GM21515 (cell line): ENCODE data around the gene ETHE1.

ENCODE experiments used
- ATAC-seq: cut with Tn5 transposase; IDR thresholded peaks from one replicate; pipeline ENCODE4 v1.9.1; 2021; ENCODE audit not compliant: unreplicated experiment

Gene ETHE1

DNA sequence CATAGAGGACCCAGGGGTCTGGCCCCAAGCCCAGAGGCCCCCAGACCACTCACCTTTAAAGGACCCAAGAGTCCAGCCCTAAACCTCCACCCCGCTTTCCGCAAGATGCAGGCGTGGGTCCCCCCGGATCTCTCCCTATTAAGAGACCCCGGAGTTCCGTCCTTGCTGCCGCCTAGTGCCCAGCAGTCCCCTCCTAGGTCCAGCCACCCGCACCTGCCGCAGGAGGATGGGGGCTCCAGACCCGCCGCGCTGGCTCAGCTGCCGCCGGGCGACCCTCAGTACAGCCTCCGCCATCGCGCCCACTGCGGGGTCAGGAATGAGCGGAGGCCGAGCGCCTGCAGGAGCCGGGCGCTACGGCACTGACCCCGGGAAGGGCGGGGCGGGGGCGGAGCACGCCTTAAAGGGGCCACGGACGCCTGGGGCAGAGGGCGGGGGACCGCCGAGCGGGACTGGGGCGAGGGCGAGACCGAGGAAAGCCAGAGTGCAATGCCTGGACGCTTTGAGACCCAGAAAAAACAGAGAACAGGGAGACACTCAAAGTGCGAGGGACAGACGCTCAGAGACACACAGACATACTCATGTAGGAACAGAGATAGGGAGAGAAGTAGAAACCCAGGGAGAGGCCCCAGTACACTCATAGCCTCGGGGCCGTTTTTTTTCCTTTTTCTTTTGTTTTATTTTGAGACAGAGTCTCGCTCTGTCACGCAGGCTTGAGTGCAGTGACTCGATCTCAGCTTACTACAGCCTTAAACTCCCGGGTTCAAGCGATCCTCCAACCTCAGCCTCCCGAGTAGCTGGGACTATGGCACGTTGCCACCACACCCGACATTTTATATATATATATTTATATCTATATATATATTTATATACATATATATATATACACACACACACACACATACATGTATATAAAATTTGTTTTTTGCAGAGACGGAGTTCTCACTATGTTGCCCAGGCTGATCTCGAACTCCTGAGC lies at the start of gene ETHE1:
ETHE1 (minus strand) TSS at position 318 of the 976 bp plus-strand sequence; CDS start at position 294, 24 bp downstream.
- peak; percentile 61 for ATAC-seq

GRCh38 chr19:43575955-43576878 lies 49.2 kb upstream of the ETHE1 start:
- ATAC-seq, result no peak

- ATAC-seq, result peak; percentile 90
Measured at GRCh38 chr19:43575156-43575950, 48.4 kb upstream of the ETHE1 start, which contains the start of the genes PINLYP and XRCC1. TSS of gene PINLYP (plus strand) at chr19:43575801. CDS start at chr19:43577192, 1,391 bp downstream. TSS of gene XRCC1 (minus strand) at chr19:43575527. CDS start at chr19:43575458, 69 bp downstream.

DNA sequence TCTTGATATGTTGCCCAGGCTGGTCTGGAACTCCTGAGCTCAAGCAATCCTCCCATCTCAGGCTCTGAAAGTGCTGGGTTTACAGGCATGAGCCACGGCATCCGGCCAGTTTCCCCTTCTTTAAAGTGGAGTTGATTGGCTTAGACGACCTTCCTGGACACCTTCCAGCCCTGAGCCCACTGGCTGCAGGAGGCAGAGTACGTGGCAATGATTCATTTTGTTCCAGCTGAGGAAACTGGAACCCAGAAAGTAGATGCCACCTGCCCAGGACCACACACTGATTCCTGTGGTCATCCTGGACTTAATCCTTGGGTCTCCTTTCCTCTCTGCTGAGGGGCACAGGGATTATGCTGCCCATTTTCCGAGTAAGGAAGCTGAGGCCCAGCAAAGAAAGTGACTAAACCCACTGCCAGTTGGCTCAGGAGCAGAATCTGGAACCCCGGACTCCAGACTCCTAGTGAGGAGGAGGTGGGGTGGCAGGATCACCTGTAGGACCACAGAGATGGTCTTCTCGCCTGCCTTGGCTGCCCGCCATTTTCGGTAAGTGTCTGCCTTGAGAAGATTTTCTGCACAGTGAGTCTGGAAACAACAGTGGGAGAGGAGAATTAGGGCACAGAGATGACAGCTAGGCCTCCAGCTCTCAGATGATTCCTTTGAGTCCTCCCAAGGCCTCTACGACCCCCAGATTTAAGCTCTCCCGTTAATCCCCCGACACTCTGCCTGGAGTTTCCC lies 47.6 kb upstream of the ETHE1 start:
- no peak for ATAC-seq

DNA sequence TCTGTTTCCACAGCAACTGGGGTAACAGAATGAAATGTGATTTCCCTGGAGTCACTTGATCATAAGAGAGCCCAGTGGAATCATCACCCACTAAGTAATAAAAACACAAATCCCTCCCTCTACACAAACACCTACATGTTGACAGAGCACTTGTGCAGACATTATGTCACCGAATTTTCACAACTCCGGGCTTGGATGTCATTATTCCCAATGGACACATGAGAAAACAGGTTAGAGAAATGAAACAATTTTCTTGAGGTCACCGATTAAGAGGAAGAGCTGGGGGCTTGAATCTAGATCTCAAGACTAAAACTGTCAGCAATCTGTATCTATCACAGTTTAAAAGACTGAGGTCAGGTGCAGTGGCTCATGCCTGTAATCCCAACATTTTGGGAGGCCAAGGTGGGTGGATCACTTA lies 45.2 kb upstream of the ETHE1 start:
- no peak for ATAC-seq

GRCh38 chr19:43570174-43570791 lies 43.3 kb upstream of the ETHE1 start:
- ATAC-seq, result no peak

- ATAC-seq, result no peak
Measured at GRCh38 chr19:43569657-43570056, 42.7 kb upstream of the ETHE1 start.

- ATAC-seq, result no peak
Measured at GRCh38 chr19:43564800-43565199, 37.8 kb upstream of the ETHE1 start.

GRCh38 chr19:43563816-43564457 lies 36.9 kb upstream of the ETHE1 start:
- ATAC-seq, result no peak

GRCh38 chr19:43562698-43563241 lies 35.8 kb upstream of the ETHE1 start:
- ATAC-seq, result no peak

- no peak for ATAC-seq
Measured at GRCh38 chr19:43562226-43562697, 35.3 kb upstream of the ETHE1 start.

DNA sequence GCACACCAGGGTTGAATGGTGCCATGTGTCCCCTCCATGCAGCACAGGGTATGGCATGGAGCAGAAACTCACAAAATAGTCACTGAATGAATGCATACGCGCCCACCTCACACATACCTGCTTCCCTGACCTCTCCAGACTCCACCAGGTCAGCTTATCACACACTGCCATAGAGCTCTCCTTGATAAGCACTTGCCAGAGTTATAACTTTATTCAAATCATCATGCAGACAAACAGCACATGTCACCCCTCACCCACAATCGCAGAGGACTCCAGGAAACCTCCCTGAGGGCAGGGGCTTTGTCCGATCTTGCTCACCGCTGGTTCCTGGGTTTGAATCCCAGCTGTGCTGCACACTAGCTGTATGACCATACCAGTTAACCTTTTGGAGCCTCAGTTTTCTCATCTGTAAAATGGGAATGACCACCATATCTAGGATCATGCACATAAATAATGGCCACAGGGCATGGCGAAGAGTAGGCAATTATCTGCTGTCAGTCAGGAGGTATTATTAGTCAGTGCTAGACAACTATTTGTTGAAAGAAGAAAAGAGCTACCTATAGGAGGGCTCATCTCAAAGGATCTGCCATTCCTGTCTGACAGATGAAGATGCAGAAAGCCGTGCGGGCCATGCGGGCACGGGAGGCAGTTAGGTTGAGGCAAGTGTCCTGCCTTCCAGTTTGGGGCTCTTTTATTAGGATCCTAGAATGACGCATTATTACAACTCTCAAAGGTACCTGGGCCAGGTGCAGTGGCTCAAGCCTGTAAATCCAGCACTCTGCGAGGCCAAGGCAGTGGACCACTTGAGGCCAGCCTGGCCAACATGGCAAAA lies 34.4 kb upstream of the ETHE1 start:
- ATAC-seq, result no peak

- ATAC-seq, result no peak
Measured at GRCh38 chr19:43560687-43561086, 33.7 kb upstream of the ETHE1 start.

- no peak for ATAC-seq
Measured at GRCh38 chr19:43555185-43555770, 28.3 kb upstream of the ETHE1 start.

GRCh38 chr19:43554317-43554895 lies 27.4 kb upstream of the ETHE1 start:
- ATAC-seq, result no peak

GRCh38 chr19:43553656-43554055 lies 26.7 kb upstream of the ETHE1 start:
- no peak for ATAC-seq

GRCh38 chr19:43552616-43553015 lies 25.6 kb upstream of the ETHE1 start:
- ATAC-seq, result no peak
